ENCODE data around the gene SCG3.

Gene SCG3

GRCh38 chr15:51692154-51692553, 10.9 kb downstream of the SCG3 start:
- H3K27ac ChIP-seq: no peak overlapping the region

GRCh38 chr15:51696566-51696965, 15.3 kb downstream of the SCG3 start:
- no peaks in the 10 kb centered on the region for H3K9me3 ChIP-seq (ENCODE audit: control insufficient read depth, low read length)
- no peaks in the 10 kb centered on the region for H3K4me1 ChIP-seq
- no peak overlapping the region for H3K27ac ChIP-seq
- no peak overlapping the region for H3K4me2 ChIP-seq (ENCODE audit: low read length)
- H3K4me3 ChIP-seq (ENCODE audit: low read depth, low read length): no peak overlapping the region
- H2AFZ ChIP-seq: no peak overlapping the region
- no peak overlapping the region for H3K9ac ChIP-seq
- H3K36me3 ChIP-seq (ENCODE audit: control insufficient read depth, insufficient read depth, low read length): no peaks in the 10 kb centered on the region
- no peaks in the 10 kb centered on the region for H3K79me2 ChIP-seq
- TF ChIP-seq CTCF (IDR thresholded peaks at IDR 0.05): no peak
- no peaks in the 10 kb centered on the region for H3K27me3 ChIP-seq (ENCODE audit: control insufficient read depth, insufficient read depth, low read length)

More at GRCh38 chr15:51692154-51692553, 10.9 kb downstream of the SCG3 start:
- Histone ChIP-seq H3K79me2 (no peaks in the 10 kb centered on the region), H3K9ac (no peak overlapping the region), H2AFZ (no peak overlapping the region), H3K4me2 (ENCODE audit: low read length) (no peak overlapping the region), H3K4me3 (ENCODE audit: low read depth, low read length) (no peak overlapping the region), H3K4me1 (no peaks in the 10 kb centered on the region), H3K27me3 (ENCODE audit: control insufficient read depth, insufficient read depth, low read length) (no peaks in the 10 kb centered on the region), H3K36me3 (ENCODE audit: control insufficient read depth, insufficient read depth, low read length) (no peaks in the 10 kb centered on the region), H3K9me3 (ENCODE audit: control insufficient read depth, low read length) (no peaks in the 10 kb centered on the region)
- no peak for TF ChIP-seq CTCF (IDR thresholded peaks at IDR 0.05)

- no peak overlapping the region for H3K27ac ChIP-seq
- H3K79me2 ChIP-seq: no peaks in the 10 kb centered on the region
- H3K36me3 ChIP-seq (ENCODE audit: control insufficient read depth, insufficient read depth, low read length): no peaks in the 10 kb centered on the region
- H3K4me1 ChIP-seq: no peaks in the 10 kb centered on the region
- H3K4me2 ChIP-seq (ENCODE audit: low read length): no peak overlapping the region
- H3K9ac ChIP-seq: no peak overlapping the region
- no peak overlapping the region for H3K4me3 ChIP-seq (ENCODE audit: low read depth, low read length)
- H2AFZ ChIP-seq: no peak overlapping the region
- no peak for TF ChIP-seq CTCF (IDR thresholded peaks at IDR 0.05)
- no peaks in the 10 kb centered on the region for H3K9me3 ChIP-seq (ENCODE audit: control insufficient read depth, low read length)
- no peaks in the 10 kb centered on the region for H3K27me3 ChIP-seq (ENCODE audit: control insufficient read depth, insufficient read depth, low read length)
Observed at GRCh38 chr15:51697163-51697562, 15.9 kb downstream of the SCG3 start.

- Histone ChIP-seq H3K79me2 (no peaks in the 10 kb centered on the region), H3K27ac (no peak overlapping the region), H3K4me1 (no peaks in the 10 kb centered on the region), H3K9ac (no peak overlapping the region), H3K9me3 (ENCODE audit: control insufficient read depth, low read length) (no peaks in the 10 kb centered on the region), H3K4me3 (ENCODE audit: low read depth, low read length) (no peak overlapping the region), H3K27me3 (ENCODE audit: control insufficient read depth, insufficient read depth, low read length) (no peaks in the 10 kb centered on the region), H2AFZ (no peak overlapping the region), H3K4me2 (ENCODE audit: low read length) (no peak overlapping the region), H3K36me3 (ENCODE audit: control insufficient read depth, insufficient read depth, low read length) (no peaks in the 10 kb centered on the region)
- no peak for TF ChIP-seq CTCF (IDR thresholded peaks at IDR 0.05)
Observed at GRCh38 chr15:51699373-51699772, 18.1 kb downstream of the SCG3 start.

GRCh38 chr15:51702710-51703109, 21.4 kb downstream of the SCG3 start:
- H3K9me3 ChIP-seq (ENCODE audit: control insufficient read depth, low read length): no peaks in the 10 kb centered on the region
- H3K36me3 ChIP-seq (ENCODE audit: control insufficient read depth, insufficient read depth, low read length): no peaks in the 10 kb centered on the region
- no peak overlapping the region for H3K9ac ChIP-seq
- TF ChIP-seq CTCF (IDR thresholded peaks at IDR 0.05): no peak
- no peaks in the 10 kb centered on the region for H3K79me2 ChIP-seq
- H3K4me3 ChIP-seq (ENCODE audit: low read depth, low read length): no peak overlapping the region
- no peaks in the 10 kb centered on the region for H3K4me1 ChIP-seq
- H3K27me3 ChIP-seq (ENCODE audit: control insufficient read depth, insufficient read depth, low read length): no peaks in the 10 kb centered on the region
- H2AFZ ChIP-seq: no peak overlapping the region
- H3K27ac ChIP-seq: no peak overlapping the region
- H3K4me2 ChIP-seq (ENCODE audit: low read length): no peak overlapping the region
